Measurements from ENCODE around the gene ACTN2. TPM values are rescaled to one million over a fixed set of nuclear protein-coding genes. Genes with fewer than 3 reads are reported as not detected.

The ACTN2 gene
- total and polyA plus RNA-seq, 2 experiments from 2014 or later: 0.17 to 0.57 TPM

GRCh38 chr1:236670060-236670459, 16.2 kb upstream of the ACTN2 start:
- no peaks in the 10 kb centered on the region for H3K4me1 ChIP-seq (ENCODE audit: insufficient read depth)
- WGBS (ENCODE audit: low lambda C conversion rate, missing lambda C conversion rate): 61% methylated on average over 7 of the region's 7 CpGs
- TF ChIP-seq, protein P1, sequence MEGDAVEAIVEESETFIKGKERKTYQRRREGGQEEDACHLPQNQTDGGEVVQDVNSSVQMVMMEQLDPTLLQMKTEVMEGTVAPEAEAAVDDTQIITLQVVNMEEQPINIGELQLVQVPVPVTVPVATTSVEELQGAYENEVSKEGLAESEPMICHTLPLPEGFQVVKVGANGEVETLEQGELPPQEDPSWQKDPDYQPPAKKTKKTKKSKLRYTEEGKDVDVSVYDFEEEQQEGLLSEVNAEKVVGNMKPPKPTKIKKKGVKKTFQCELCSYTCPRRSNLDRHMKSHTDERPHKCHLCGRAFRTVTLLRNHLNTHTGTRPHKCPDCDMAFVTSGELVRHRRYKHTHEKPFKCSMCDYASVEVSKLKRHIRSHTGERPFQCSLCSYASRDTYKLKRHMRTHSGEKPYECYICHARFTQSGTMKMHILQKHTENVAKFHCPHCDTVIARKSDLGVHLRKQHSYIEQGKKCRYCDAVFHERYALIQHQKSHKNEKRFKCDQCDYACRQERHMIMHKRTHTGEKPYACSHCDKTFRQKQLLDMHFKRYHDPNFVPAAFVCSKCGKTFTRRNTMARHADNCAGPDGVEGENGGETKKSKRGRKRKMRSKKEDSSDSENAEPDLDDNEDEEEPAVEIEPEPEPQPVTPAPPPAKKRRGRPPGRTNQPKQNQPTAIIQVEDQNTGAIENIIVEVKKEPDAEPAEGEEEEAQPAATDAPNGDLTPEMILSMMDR (IDR thresholded peaks at IDR 0.05; ENCODE audit: poor library complexity): no peak
- TF ChIP-seq EZH2phosphoT487 (IDR thresholded peaks at IDR 0.05; ENCODE audit: low read depth, severe bottlenecking, unreplicated experiment) (no peak), EZH2 (IDR thresholded peaks at IDR 0.05; ENCODE audit: borderline replicate concordance) (no peak)
- no peak overlapping the region for H3K27ac ChIP-seq
- DNase-seq (ENCODE audit: low spot score): no peak
- no peaks in the 10 kb centered on the region for H3K36me3 ChIP-seq (replicated peaks; ENCODE audit: insufficient read depth, low read depth)
- no peaks in the 10 kb centered on the region for H3K9me3 ChIP-seq (ENCODE audit: low read depth)
- H3K4me3 ChIP-seq: no peak overlapping the region
- no peaks in the 10 kb centered on the region for H3K27me3 ChIP-seq
- H3K79me2 ChIP-seq: no peaks in the 10 kb centered on the region
- no peak overlapping the region for H2AFZ ChIP-seq
- no peaks in the 10 kb centered on the region for H3K9me2 ChIP-seq (replicated peaks; ENCODE audit: insufficient read depth)
- H3K4me2 ChIP-seq: no peak overlapping the region
- H4K20me1 ChIP-seq (ENCODE audit: insufficient read depth, poor library complexity, severe bottlenecking): no peaks in the 10 kb centered on the region

DNA sequence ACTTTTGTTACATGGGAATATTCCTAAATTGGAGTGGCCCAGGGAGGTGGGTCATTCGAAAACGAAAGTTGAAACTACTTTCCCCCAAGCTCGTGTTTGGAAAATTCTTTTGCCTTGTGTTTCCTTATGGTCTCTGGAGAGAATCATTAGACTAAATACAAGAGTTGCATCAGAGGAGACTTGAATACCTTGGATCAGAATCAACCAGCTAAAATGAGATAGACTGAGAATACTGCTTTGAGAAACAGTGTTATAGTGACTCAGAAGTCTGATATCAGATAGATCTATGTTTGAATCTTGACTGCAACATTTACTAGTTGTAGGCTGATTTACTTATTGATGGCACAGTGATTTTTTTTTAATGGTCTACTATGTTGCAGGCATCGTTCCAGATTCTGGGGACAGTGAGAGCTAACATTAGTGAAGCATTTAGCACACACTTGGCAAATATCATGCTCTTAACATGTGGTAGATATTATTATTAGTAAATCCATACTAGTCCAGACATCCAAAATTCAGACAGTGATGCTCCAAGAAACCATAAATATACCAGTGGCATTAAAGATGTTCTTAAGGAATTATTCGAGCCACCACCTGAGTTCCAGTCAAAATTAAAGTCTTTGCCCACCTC, 12.9 kb upstream of the ACTN2 start:
- no peak for DNase-seq (ENCODE audit: low spot score)
- 82% methylated on average over 5 of the region's 5 CpGs for WGBS (ENCODE audit: low lambda C conversion rate, missing lambda C conversion rate)
- H3K4me1 ChIP-seq (ENCODE audit: insufficient read depth): no peaks in the 10 kb centered on the region
- H4K20me1 ChIP-seq (ENCODE audit: insufficient read depth, poor library complexity, severe bottlenecking): no peaks in the 10 kb centered on the region
- no peaks in the 10 kb centered on the region for H3K9me3 ChIP-seq (ENCODE audit: low read depth)
- no peaks in the 10 kb centered on the region for H3K36me3 ChIP-seq (replicated peaks; ENCODE audit: insufficient read depth, low read depth)
- H3K27ac ChIP-seq: no peak overlapping the region
- H3K9me2 ChIP-seq (replicated peaks; ENCODE audit: insufficient read depth): no peaks in the 10 kb centered on the region
- TF ChIP-seq, protein P1 (IDR thresholded peaks at IDR 0.05; ENCODE audit: poor library complexity): no peak
- TF ChIP-seq EZH2 (IDR thresholded peaks at IDR 0.05; ENCODE audit: borderline replicate concordance) (no peak), EZH2phosphoT487 (IDR thresholded peaks at IDR 0.05; ENCODE audit: low read depth, severe bottlenecking, unreplicated experiment) (no peak)
- H3K27me3 ChIP-seq: no peaks in the 10 kb centered on the region
- H3K4me3 ChIP-seq: no peak overlapping the region
- H2AFZ ChIP-seq: no peak overlapping the region
- no peak overlapping the region for H3K4me2 ChIP-seq
- H3K79me2 ChIP-seq: no peaks in the 10 kb centered on the region

GRCh38 chr1:236677641-236678235, 8.6 kb upstream of the ACTN2 start:
- Histone ChIP-seq H3K79me2 (no peaks in the 10 kb centered on the region), H3K27me3 (no peaks in the 10 kb centered on the region), H3K27ac (no peak overlapping the region), H3K36me3 (replicated peaks; ENCODE audit: insufficient read depth, low read depth) (no peaks in the 10 kb centered on the region), H2AFZ (no peak overlapping the region), H3K9me2 (replicated peaks; ENCODE audit: insufficient read depth) (no peaks in the 10 kb centered on the region), H4K20me1 (ENCODE audit: insufficient read depth, poor library complexity, severe bottlenecking) (no peaks in the 10 kb centered on the region), H3K9me3 (ENCODE audit: low read depth) (no peaks in the 10 kb centered on the region), H3K4me1 (ENCODE audit: insufficient read depth) (no peaks in the 10 kb centered on the region), H3K4me3 (no peak overlapping the region), H3K4me2 (no peak overlapping the region)
- TF ChIP-seq EZH2 (IDR thresholded peaks at IDR 0.05; ENCODE audit: borderline replicate concordance) (no peak), EZH2phosphoT487 (IDR thresholded peaks at IDR 0.05; ENCODE audit: low read depth, severe bottlenecking, unreplicated experiment) (no peak)
- TF ChIP-seq, protein P1 (IDR thresholded peaks at IDR 0.05; ENCODE audit: poor library complexity): no peak
- DNase-seq (ENCODE audit: low spot score): no peak
- 61% methylated on average over 3 of the region's 3 CpGs for WGBS (ENCODE audit: low lambda C conversion rate, missing lambda C conversion rate)

Measured in hepatocyte (in vitro differentiated cells).